SK-N-SH treated with all-trans-retinoic acid at 6 μM for 48 hours (cell line): Measurements from ENCODE around the gene CPA2.

Experiments used
- ATAC-seq: fragments of 200-7000 bp; cut with Tn5 transposase; 3 replicates; pipeline ENCODE4 v1.9.1; 2020; ENCODE audit warnings: mild to moderate bottlenecking, moderate library complexity
- ARNTL ChIP-seq: fragments of 450-650 bp; formaldehyde crosslinking; IDR thresholded peaks from 2 replicates; pipeline ENCODE4 v1.5.0; 2020; ENCODE audit warnings: low read depth, mild to moderate bottlenecking, moderate library complexity, borderline replicate concordance
- CREB5 ChIP-seq: fragments of 250-450 bp; sonication (Bioruptor Pico); IDR thresholded peaks from 2 replicates; pipeline ENCODE4 v1.5.1; 2020; ENCODE audit warnings: low read depth, mild to moderate bottlenecking, moderate library complexity
- CSDC2 ChIP-seq: fragments of 250-450 bp; sonication (Bioruptor Pico); IDR thresholded peaks from 2 replicates; pipeline ENCODE4 v1.5.0; 2020; ENCODE audit warnings: mild to moderate bottlenecking, moderate library complexity
- CSRNP3 ChIP-seq: fragments of 250-450 bp; sonication (Bioruptor Pico); IDR thresholded peaks from 2 replicates; pipeline ENCODE4 v1.5.1; 2021; ENCODE audit warnings: mild to moderate bottlenecking, moderate library complexity
- ESRRG ChIP-seq: fragments of 250-450 bp; sonication (Bioruptor Pico); IDR thresholded peaks from 2 replicates; pipeline ENCODE4 v1.6.1; 2021; ENCODE audit warnings: mild to moderate bottlenecking
- ISL1 ChIP-seq: fragments of 250-450 bp; sonication (Bioruptor Pico); IDR thresholded peaks from 2 replicates; pipeline ENCODE4 v2.1.2; 2022; ENCODE audit warnings: mild to moderate bottlenecking, moderate library complexity
- PATZ1 ChIP-seq: fragments of 250-450 bp; sonication (Bioruptor Pico); IDR thresholded peaks from 2 replicates; pipeline ENCODE4 v1.8.0; 2020; ENCODE audit warnings: mild to moderate bottlenecking, moderate library complexity, borderline replicate concordance
- PPARA ChIP-seq: fragments of 250-450 bp; sonication (Bioruptor Pico); IDR thresholded peaks from 2 replicates; pipeline ENCODE4 v1.5.0; 2020; ENCODE audit warnings: mild to moderate bottlenecking, borderline replicate concordance
- SNAI2 ChIP-seq: fragments of 250-450 bp; sonication (Bioruptor Pico); IDR thresholded peaks from 2 replicates; pipeline ENCODE4 v1.5.0; 2020; ENCODE audit warnings: mild to moderate bottlenecking, moderate library complexity
- TCF4 ChIP-seq: fragments of 250-450 bp; sonication (Bioruptor Pico); IDR thresholded peaks from 2 replicates; pipeline ENCODE4 v1.8.0; 2021; ENCODE audit warnings: mild to moderate bottlenecking, moderate library complexity, borderline replicate concordance
- TOX ChIP-seq: fragments of 250-450 bp; sonication (Bioruptor Pico); IDR thresholded peaks from 2 replicates; pipeline ENCODE4 v1.8.0; 2021; ENCODE audit warnings: mild to moderate bottlenecking, moderate library complexity, borderline replicate concordance
- TSHZ2 ChIP-seq: fragments of 250-450 bp; sonication (Bioruptor Pico); IDR thresholded peaks from 2 replicates; pipeline ENCODE4 v1.5.0; 2020; ENCODE audit warnings: mild to moderate bottlenecking, moderate library complexity
- ZC3H10 ChIP-seq: fragments of 250-450 bp; sonication (Bioruptor Pico); IDR thresholded peaks from 2 replicates; pipeline ENCODE4 v1.5.1; 2021; ENCODE audit warnings: mild to moderate bottlenecking, moderate library complexity
- ZFP30 ChIP-seq: fragments of 450-650 bp; formaldehyde crosslinking; IDR thresholded peaks from 2 replicates; pipeline ENCODE4 v1.5.0; 2022; ENCODE audit warnings: mild to moderate bottlenecking, moderate library complexity
- ZNF565 ChIP-seq: fragments of 450-650 bp; formaldehyde crosslinking; conservative IDR thresholded peaks from 2 replicates; pipeline ENCODE4 v1.5.0; 2020; ENCODE audit warnings: low read depth, mild to moderate bottlenecking, moderate library complexity
- ZNF70 ChIP-seq: fragments of 450-650 bp; formaldehyde crosslinking; IDR thresholded peaks from 2 replicates; pipeline ENCODE4 v1.5.0; 2020; ENCODE audit warnings: mild to moderate bottlenecking, moderate library complexity
- ZNF8 ChIP-seq: fragments of 450-650 bp; formaldehyde crosslinking; IDR thresholded peaks from 2 replicates; pipeline ENCODE4 v1.5.0; 2020; ENCODE audit warnings: mild to moderate bottlenecking, moderate library complexity

Gene CPA2

GRCh38 chr7:130273933-130274255 lies 7.2 kb downstream of the CPA2 start:
- no peak for ATAC-seq

GRCh38 chr7:130274296-130274695 lies 7.6 kb downstream of the CPA2 start:
- ATAC-seq = no peak

More at GRCh38 chr7:130273933-130274255, 7.2 kb downstream of the CPA2 start:
- no peak for TF ChIP-seq ZNF565 (CRISPR knock-in tag)
- TF ChIP-seq ESRRG (CRISPR knock-in tag) = no peak
- no peak for TF ChIP-seq CSRNP3
- no peak for TF ChIP-seq PPARA (CRISPR knock-in tag)
- no peak for TF ChIP-seq ZFP30 (CRISPR knock-in tag)
- TF ChIP-seq ARNTL (CRISPR knock-in tag) = no peak

More at GRCh38 chr7:130274296-130274695, 7.6 kb downstream of the CPA2 start:
- no peak for TF ChIP-seq CREB5
- TF ChIP-seq SNAI2 = no peak
- no peak for TF ChIP-seq ISL1 (CRISPR knock-in tag)
- no peak for TF ChIP-seq CSDC2 (CRISPR knock-in tag)
- no peak for TF ChIP-seq ZNF70 (CRISPR knock-in tag)
- TF ChIP-seq ZNF8 (CRISPR knock-in tag) = no peak
- no peak for TF ChIP-seq ZFP30 (CRISPR knock-in tag)
- TF ChIP-seq TOX (CRISPR knock-in tag) = no peak
- TF ChIP-seq ZC3H10 (CRISPR knock-in tag) = no peak
- no peak for TF ChIP-seq ZNF565 (CRISPR knock-in tag)
- TF ChIP-seq ARNTL (CRISPR knock-in tag) = no peak
- no peak for TF ChIP-seq CSRNP3
- no peak for TF ChIP-seq PATZ1 (CRISPR knock-in tag)
- no peak for TF ChIP-seq TCF4 (CRISPR knock-in tag)
- TF ChIP-seq PPARA (CRISPR knock-in tag) = no peak
- no peak for TF ChIP-seq TSHZ2 (CRISPR knock-in tag)
